ENCODE data around the gene NAGPA. TPM values are rescaled to one million over a fixed set of nuclear protein-coding genes. Genes with fewer than 3 reads are reported as not detected.

NAGPA gene
- total RNA-seq, 4 donors from 2014 or later: 37.5 to 104 (median 43.8) TPM

- no peak overlapping the region for H3K4me3 ChIP-seq
- 64 to 69% methylated on average over 14 of the region's 14 CpGs for WGBS, 2 donors
- H3K9me3 ChIP-seq: no peaks in the 10 kb centered on the region
- H3K27me3 ChIP-seq: no peaks in the 10 kb centered on the region
- no peaks in the 10 kb centered on the region for H3K4me1 ChIP-seq
- DNase-seq (ENCODE audit: low spot score in 2 of 2): no peak
- TF ChIP-seq, protein P1, sequence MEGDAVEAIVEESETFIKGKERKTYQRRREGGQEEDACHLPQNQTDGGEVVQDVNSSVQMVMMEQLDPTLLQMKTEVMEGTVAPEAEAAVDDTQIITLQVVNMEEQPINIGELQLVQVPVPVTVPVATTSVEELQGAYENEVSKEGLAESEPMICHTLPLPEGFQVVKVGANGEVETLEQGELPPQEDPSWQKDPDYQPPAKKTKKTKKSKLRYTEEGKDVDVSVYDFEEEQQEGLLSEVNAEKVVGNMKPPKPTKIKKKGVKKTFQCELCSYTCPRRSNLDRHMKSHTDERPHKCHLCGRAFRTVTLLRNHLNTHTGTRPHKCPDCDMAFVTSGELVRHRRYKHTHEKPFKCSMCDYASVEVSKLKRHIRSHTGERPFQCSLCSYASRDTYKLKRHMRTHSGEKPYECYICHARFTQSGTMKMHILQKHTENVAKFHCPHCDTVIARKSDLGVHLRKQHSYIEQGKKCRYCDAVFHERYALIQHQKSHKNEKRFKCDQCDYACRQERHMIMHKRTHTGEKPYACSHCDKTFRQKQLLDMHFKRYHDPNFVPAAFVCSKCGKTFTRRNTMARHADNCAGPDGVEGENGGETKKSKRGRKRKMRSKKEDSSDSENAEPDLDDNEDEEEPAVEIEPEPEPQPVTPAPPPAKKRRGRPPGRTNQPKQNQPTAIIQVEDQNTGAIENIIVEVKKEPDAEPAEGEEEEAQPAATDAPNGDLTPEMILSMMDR (IDR thresholded peaks at IDR 0.05): no peak
- TF ChIP-seq POLR2A (IDR thresholded peaks at IDR 0.05) (no peak), EP300 (IDR thresholded peaks at IDR 0.05) (no peak)
- H3K27ac ChIP-seq: no peak overlapping the region
- peaks cover 0 to 37% (median 0%) of the 10 kb centered on the region in 3 donors for H3K36me3 ChIP-seq
These were observed 8.9 kb upstream of the NAGPA start for GRCh38 chr16:5042574-5043171.

GRCh38 chr16:5041600-5042133 lies 7.9 kb upstream of the NAGPA start:
- TF ChIP-seq, protein P1 (IDR thresholded peaks at IDR 0.05): no peak
- no peak for TF ChIP-seq EP300 (IDR thresholded peaks at IDR 0.05)
- TF ChIP-seq POLR2A (IDR thresholded peaks at IDR 0.05): no peak
- no peak for DNase-seq (ENCODE audit: low spot score in 2 of 2)
- 76 to 84% methylated on average over 11 to 12 of the region's 12 CpGs for WGBS, 2 donors
- H3K27ac ChIP-seq: no peak overlapping the region
- H3K4me1 ChIP-seq: no peaks in the 10 kb centered on the region
- H3K4me3 ChIP-seq: no peak overlapping the region
- no peaks in the 10 kb centered on the region for H3K27me3 ChIP-seq
- peaks cover 0 to 33% (median 0%) of the 10 kb centered on the region in 3 donors for H3K36me3 ChIP-seq
- H3K9me3 ChIP-seq: no peaks in the 10 kb centered on the region

- H3K4me1 ChIP-seq: no peaks in the 10 kb centered on the region
- DNase-seq (ENCODE audit: low spot score in 2 of 2): no peak
- 68 to 71% methylated on average over 7 of the region's 7 CpGs for WGBS, 2 donors
- no peak overlapping the region for H3K27ac ChIP-seq
- peaks cover 0 to 29% (median 0%) of the 10 kb centered on the region in 3 donors for H3K36me3 ChIP-seq
- H3K9me3 ChIP-seq: no peaks in the 10 kb centered on the region
- H3K27me3 ChIP-seq: no peaks in the 10 kb centered on the region
- no peak overlapping the region for H3K4me3 ChIP-seq
- TF ChIP-seq, protein P1 (IDR thresholded peaks at IDR 0.05): no peak
- no peak for TF ChIP-seq POLR2A (IDR thresholded peaks at IDR 0.05)
- no peak for TF ChIP-seq EP300 (IDR thresholded peaks at IDR 0.05)
These were observed 6.7 kb upstream of the NAGPA start for GRCh38 chr16:5040451-5040850.

DNA sequence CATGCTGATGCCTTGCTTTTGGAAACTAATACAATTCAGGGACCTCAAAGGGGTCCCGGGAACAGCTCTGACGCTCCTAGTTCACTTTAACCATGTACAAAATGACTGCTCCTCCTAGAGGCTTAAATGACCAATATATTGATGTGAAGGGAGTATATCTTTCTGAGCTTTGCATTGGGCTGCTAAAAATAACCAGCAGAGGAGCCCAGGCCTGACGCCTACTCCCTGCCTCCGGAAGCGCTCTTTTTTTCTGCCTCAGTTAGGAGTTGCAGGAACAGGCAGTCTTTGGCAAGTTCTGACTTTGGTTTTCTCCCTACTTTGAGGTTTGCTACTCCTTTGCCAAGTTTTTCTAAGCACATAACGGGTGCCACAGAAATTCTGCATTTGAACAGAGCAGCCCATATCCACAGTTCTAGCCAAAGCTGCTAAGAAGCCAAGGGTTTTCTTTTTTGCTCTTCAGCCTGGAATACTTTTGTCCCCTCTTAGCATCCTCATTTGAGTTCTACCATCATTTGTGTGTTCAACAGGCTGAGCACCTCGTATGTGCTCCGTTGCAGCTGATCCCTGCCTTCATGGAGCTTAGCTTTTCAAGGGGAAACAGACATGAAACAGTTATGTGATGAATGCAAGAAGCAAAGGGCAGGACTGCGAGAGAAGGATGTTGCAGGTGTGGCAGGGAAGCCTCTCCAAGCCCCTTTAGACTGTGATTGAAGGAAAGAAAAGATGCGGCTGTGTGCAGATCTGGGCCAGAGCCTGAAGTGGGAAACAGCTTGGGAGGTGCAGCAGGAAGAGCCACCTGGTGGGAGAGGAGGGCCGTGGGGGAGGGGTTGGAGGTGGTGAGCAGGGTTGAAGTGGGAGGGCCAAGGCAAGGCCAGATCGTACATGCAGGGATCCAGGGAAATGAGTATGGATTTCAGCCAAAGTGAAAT lies 2.8 kb upstream of the NAGPA start:
- Histone ChIP-seq H3K36me3 (peaks cover 0 to 3% (median 0%) of the 10 kb centered on the region in 3 donors), H3K4me3 (no peak overlapping the region), H3K9me3 (no peaks in the 10 kb centered on the region), H3K27ac (no peak overlapping the region), H3K4me1 (peaks cover 0 to 21% (median 13%) of the 10 kb centered on the region in 4 donors), H3K27me3 (no peaks in the 10 kb centered on the region)
- TF ChIP-seq, protein P1 (IDR thresholded peaks at IDR 0.05): no peak
- TF ChIP-seq EP300 (IDR thresholded peaks at IDR 0.05): no peak
- TF ChIP-seq POLR2A (IDR thresholded peaks at IDR 0.05): no peak
- 43 to 44% methylated on average over 12 of the region's 12 CpGs for WGBS, 2 donors
- no peak for DNase-seq (ENCODE audit: low spot score in 2 of 2)

DNA sequence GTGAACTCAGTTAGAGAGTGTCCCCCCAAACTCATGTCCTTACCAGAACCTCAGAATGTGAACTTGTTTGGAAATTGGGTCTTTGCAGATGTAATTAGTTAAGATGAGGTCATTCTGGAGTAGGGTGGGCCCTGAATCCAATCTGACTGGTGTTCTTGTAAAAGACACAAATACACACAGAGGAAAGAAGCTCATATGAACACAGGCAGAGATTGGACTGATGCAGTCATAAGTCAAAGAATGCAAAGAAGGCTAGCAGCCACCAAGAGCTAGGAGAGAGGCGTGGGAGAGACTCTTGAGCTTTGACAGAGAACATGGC lies 2.1 kb upstream of the NAGPA start:
- Histone ChIP-seq H3K27me3 (no peaks in the 10 kb centered on the region), H3K4me3 (no peak overlapping the region), H3K36me3 (peaks cover 0 to 9% (median 0%) of the 10 kb centered on the region in 3 donors), H3K27ac (no peak overlapping the region), H3K4me1 (peaks cover 0 to 21% (median 13%) of the 10 kb centered on the region in 4 donors), H3K9me3 (no peaks in the 10 kb centered on the region)
- TF ChIP-seq POLR2A (IDR thresholded peaks at IDR 0.05): no peak
- TF ChIP-seq, protein P1 (IDR thresholded peaks at IDR 0.05): no peak
- WGBS, 2 donors: 68 to 72% methylated on average over 1 of the region's 1 CpG
- no peak for DNase-seq (ENCODE audit: low spot score in 2 of 2)
